Germinal center (tissue), 1 donor: ENCODE measurements around the gene TIMM22.
"Not testable (repeated sequence)": the region's sequence is repeated elsewhere in the genome, so short reads cannot be mapped to it uniquely, and the experiment has no call there.

Source experiments
- DNase-seq: peaks from one replicate; pipeline ENCODE4 v3.0.0; 2012; ENCODE audit warnings: mixed read lengths, low spot score

TIMM22 gene

GRCh38 chr17:996554-997344 is at the start of gene TIMM22:
TSS of gene TIMM22 (plus strand) at chr17:997129. CDS start at chr17:997143, 14 bp downstream.
- peak; percentile 95 for DNase-seq

DNA sequence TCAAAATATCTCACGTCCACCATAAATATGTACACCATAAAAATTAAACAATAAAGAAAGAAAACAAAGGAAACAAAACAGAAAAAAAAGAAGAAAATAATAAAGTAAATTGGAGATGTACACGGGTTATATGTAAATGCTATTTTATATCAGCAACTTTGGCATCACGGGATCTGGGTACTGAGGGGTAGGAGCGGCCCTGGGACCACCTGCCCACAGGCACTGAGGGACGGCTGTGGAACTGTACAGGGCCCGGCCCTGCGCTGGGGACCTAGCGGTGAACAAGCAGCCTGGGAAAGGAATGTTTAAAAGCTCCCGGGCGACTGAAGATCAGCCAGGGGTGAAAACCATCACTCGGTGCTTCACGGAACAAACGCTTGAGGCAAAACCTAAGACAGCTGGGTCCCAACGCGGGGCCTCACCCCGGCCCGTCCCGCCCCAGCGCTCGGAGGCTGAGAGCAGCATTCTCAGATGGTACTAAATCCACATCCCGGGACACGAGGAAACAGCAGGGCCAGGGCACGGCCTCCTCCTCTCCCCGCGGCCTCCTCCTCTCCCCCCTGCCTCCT is 48.6 kb upstream of the TIMM22 start:
- DNase-seq: no peak

GRCh38 chr17:949623-950303 is 47.2 kb upstream of the TIMM22 start:
- DNase-seq: no peak

DNA sequence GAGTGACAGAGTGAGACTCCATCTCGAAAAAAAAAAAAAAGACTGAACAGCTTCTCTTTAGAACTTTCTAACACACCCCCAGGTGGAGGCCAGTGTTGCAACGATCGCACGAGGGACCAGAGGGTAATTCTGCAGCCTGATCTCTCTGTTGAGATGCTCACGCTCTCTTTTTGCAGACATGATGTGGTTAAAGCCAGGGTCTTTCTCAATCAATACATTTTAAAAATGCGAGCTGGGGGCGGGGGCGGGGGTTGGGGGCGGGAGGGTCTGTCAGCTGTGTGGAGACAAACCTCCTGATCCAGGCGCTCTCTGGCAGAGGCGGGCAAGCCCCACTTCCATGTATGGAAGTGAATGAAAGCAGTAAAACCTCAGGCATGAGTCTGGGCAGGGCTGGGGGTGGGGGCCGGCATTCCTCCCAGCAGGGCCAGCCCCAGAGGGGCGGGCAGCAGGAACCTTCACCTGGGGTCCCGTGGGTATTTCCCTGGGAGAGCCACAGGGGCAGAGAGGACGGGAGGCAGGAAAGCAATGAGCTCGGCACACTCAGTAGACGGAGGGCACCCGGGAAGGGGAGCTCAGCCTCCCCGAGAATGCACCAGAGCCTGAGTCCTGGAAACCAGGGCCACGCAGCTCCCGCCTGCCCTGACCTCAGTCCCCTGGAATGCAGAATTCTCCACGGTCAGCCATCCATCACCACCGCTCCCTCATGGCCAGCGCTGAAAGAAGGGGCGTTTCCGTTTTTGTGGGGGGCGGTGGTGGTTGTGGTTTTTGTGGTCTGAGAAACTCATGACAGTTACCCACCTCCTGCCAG is 45.4 kb upstream of the TIMM22 start:
- no peak for DNase-seq

DNA sequence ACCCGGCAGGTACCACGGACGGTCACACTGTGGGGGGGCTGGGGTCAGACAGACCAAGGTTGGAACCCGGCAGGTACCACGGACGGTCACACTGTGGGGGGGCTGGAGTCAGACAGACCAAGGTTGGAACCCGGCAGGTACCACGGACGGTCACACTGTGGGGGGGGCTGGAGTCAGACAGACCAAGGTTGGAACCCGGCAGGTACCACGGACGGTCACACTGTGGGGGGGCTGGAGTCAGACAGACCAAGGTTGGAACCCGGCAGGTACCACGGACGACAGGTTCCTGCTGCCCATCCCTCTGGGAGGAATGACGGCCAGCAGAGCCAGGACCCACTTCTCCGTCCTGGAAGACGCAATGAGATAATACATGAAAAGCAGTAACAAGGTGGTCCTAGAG is 44.3 kb upstream of the TIMM22 start:
- DNase-seq: not testable (repeated sequence)

DNA sequence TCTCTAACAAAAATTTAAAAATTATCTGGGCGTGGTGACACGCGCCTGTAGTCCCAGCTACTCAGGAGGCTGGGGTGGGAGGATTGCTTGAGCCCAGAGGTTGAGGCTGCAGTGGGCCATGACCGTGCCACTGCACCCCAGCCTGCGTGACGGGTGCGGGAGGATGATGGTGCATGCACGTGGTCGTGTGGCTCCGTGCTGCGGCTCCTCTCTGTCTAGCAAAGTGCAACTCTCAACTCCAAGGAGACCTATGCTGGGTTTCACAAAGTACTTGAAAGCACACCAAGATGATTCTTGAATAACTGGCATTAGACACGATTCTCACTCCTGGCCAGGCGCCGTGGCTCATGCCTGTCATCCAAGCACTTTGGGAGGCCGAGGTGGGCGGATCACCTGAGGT is 43.2 kb upstream of the TIMM22 start:
- DNase-seq: no peak

GRCh38 chr17:954431-955164 is 42.3 kb upstream of the TIMM22 start:
- no peak for DNase-seq

GRCh38 chr17:956905-957304 is 40.0 kb upstream of the TIMM22 start:
- DNase-seq: no peak

GRCh38 chr17:957856-958421 is 39.0 kb upstream of the TIMM22 start:
- DNase-seq: no peak

- no peak for DNase-seq
These were observed 38.0 kb upstream of the TIMM22 start for GRCh38 chr17:958712-959451.

DNA sequence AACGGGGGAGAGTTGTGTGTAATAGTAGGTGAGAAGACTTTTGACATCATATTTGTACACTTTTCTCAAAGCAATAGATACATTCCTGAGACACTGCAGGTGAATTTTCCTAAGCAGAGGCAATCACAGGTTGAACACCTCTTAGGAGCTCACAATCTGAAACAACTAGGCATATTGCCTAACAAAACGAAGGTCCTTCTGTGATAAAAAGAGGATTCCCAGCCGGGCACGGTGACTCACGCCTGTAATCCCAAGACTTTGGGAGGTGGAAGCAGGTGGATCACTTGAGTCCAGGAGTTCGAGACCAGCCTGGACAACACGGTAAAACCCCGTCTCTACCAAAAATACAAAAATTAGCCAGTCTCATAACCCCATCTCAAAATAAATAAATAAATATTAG is 34.8 kb upstream of the TIMM22 start:
- no peak for DNase-seq

- no peak for DNase-seq
These were observed 34.3 kb upstream of the TIMM22 start for GRCh38 chr17:962670-963069.

DNA sequence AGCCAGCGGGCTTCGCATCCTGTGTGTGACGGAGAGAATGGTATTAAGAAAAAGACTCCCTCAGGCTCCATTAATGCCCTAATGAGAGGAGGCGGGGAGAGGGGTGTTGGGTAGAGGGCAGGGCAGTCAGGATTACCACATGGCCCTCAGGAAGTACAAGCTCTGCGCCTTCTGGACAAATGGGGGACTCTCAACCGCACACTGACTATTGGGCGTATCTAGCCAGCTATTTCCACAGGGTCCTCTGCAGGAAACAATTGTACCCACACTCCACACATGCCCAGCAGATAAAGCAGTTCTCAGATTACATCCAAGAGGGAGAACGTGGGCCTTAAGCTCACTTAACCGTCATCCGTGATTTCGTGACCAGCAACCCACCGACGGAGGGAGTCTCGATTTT is 32.1 kb upstream of the TIMM22 start:
- no peak for DNase-seq

GRCh38 chr17:965311-965989 is 31.5 kb upstream of the TIMM22 start:
- no peak for DNase-seq

DNA sequence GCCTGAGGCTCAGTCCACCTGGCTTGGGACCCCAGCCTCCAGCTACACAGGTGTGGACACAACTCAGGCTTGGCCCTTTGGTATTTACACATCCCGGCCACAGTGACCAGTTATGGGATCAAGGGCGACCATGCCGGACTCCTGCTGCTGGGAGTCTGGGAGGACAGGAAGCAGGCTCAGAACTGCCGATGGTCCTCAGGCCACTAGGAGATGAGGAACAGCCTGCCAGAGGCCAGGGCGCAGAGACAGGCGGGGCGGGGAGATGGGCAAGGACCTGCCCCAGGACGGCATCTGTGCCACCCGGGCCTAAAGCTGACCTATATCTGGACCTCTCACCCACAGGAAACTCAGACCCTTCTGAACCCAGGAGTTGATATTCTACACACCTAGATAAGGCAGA is 29.8 kb upstream of the TIMM22 start:
- DNase-seq: no peak

- no peak for DNase-seq
These were observed 27.9 kb upstream of the TIMM22 start for GRCh38 chr17:968812-969730.

GRCh38 chr17:969811-970355 is 27.0 kb upstream of the TIMM22 start:
- DNase-seq: no peak

DNA sequence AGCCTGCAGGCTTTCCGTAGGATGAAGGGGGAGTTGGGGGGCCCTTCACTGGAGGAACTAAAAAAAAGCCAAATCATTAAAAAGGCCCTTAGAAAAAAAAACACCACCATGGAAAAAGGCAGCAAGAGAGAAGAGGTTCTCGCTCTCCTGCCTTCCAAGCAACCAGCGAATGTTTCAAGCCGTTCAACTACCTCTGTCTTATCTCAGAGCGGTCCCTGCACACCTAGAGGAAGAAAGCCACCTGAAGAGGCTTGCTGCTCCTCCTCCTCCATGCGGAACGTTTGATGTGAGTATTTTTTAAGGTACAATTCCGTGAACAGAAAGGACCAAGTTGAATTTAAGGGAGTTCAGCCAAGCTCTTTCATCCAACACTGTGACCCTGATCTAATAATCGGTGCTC is 26.6 kb upstream of the TIMM22 start:
- DNase-seq: no peak

DNA sequence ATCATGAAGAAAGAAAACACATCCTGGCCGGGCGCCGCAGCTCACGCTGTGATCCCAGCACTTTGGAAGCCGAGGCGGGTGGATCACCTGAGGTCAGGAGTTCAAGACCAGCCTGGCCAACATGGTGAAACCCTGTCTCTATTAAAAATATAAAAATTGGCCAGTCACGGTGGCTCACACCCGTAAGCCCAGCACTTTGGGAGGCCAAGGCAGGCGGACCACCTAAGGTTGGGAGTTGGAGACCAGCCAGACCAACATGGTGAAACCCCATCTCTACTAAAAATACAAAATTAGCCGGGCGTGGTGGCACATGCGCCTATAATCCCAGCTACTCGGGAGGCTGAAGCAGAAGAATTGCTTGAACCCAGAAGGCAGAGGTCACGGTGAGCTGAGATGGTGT is 25.1 kb upstream of the TIMM22 start:
- DNase-seq: not testable (repeated sequence)
